BJ (cell line): ENCODE data around the gene ST6GALNAC4. TPM values are rescaled to one million over a fixed set of nuclear protein-coding genes. Genes with fewer than 3 reads are reported as not detected.

Source experiments
- CTCF ChIA-PET: fragments of 350-600 bp; formaldehyde crosslinking; extraction: SDS; loops from one replicate; lab custom pipeline; 2021; ENCODE audit warnings: antibody characterized with exemption, inconsistent platforms; lab: Yijun Ruan, JAX
- POLR2A ChIA-PET: fragments of 300-600 bp; sonication (Branson Sonifier 250); formaldehyde crosslinking; extraction: SDS; loops from one replicate; lab custom pipeline; 2021; ENCODE audit warnings: antibody characterized with exemption; lab: Charles Lee
- DNase-seq: peaks from one replicate; pipeline ENCODE4 v3.0.0-alpha.2; 2011; ENCODE audit warnings: low read depth
- H3K27me3 ChIP-seq: 2 replicates; pipeline ENCODE4 v1.6.0; 2011; ENCODE audit warnings: low read length; ENCODE audit not compliant: control insufficient read depth, insufficient read depth
- H3K36me3 ChIP-seq: 2 replicates; pipeline ENCODE4 v1.5.1; 2011; ENCODE audit warnings: low read length; ENCODE audit not compliant: control insufficient read depth, insufficient read depth
- H3K4me3 ChIP-seq: 2 replicates; pipeline ENCODE4 v1.5.1; 2011; ENCODE audit warnings: low read depth, mild to moderate bottlenecking, control low read depth, low read length
- polyA plus RNA-seq: library from polyadenylated mRNA; depleted of rRNA; stranded (reverse); fragments of >200 nt; gene quantifications from 2 replicates; pipeline ENCODE4 v1.2.3, GENCODE V29; 2011
- TF ChIP-seq, protein P1 (sequence below): IDR thresholded peaks from 2 replicates; pipeline ENCODE4 v1.5.1; 2011; ENCODE audit warnings: low read depth, mild to moderate bottlenecking, control low read depth, inconsistent platforms, low read length, moderate library complexity; ENCODE audit not compliant: insufficient read depth

Gene ST6GALNAC4
- polyA plus RNA-seq, 1 experiment, result 35.5 TPM

DNA sequence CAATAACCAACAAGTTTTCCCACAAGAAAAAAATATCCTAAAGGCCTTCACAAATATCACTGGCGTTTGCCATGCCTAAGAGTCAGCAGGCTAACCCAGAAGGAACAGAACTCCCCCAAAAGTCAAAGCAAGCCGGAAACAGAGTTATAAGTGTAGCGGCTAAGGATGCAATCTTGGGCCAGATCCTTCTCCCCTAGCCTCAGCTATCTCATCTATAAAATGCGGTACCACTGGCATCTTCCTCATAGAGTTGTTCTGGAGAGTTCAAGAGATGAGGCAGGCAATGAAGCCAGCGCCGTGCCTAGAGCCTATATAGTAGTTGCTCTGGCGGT, 20.2 kb upstream of the ST6GALNAC4 start:
- ChIA-PET CTCF (interaction anchor here (0.7 to 1.5 kb wide), 2 partner anchors 99 to 180 kb away, joined by 3 to 5 read pairs; no protein-coding TSS in a partner anchor), POLR2A (no interaction called here)
- H3K36me3 ChIP-seq, result peaks cover 9% of the 10 kb centered on the region
- DNase-seq, result no peak
- TF ChIP-seq, protein P1, sequence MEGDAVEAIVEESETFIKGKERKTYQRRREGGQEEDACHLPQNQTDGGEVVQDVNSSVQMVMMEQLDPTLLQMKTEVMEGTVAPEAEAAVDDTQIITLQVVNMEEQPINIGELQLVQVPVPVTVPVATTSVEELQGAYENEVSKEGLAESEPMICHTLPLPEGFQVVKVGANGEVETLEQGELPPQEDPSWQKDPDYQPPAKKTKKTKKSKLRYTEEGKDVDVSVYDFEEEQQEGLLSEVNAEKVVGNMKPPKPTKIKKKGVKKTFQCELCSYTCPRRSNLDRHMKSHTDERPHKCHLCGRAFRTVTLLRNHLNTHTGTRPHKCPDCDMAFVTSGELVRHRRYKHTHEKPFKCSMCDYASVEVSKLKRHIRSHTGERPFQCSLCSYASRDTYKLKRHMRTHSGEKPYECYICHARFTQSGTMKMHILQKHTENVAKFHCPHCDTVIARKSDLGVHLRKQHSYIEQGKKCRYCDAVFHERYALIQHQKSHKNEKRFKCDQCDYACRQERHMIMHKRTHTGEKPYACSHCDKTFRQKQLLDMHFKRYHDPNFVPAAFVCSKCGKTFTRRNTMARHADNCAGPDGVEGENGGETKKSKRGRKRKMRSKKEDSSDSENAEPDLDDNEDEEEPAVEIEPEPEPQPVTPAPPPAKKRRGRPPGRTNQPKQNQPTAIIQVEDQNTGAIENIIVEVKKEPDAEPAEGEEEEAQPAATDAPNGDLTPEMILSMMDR, result no peak
- H3K27me3 ChIP-seq, result no peaks in the 10 kb centered on the region
- H3K4me3 ChIP-seq, result peak overlapping the region; percentile 64

DNA sequence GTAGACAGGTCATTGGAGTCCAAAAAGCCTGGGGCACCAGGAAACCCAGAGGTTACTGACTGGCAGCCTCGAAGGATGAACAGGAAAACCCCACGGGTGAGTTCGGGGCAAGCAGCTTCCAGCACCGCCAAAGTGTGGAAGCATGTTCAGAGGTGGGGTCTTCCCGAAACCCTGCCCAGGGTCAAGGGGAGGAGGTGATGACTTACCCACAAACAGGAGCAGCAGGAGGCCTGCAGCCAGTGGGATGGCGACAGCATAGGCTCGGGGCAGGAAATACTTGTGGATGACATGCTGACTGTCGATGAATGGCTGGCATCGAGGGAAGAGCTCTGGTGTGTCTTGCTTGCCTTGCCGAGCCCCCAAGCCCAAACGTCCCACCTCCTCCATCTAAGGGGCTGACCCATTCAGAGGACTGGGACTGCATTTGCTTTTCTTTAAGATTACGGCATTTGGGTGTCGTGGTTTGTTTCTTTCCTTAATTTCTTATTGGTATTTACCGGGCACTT, 19.6 kb upstream of the ST6GALNAC4 start:
- POLR2A ChIA-PET, result no interaction called here
- no peak for DNase-seq
- Histone ChIP-seq H3K36me3 (peaks cover 7% of the 10 kb centered on the region), H3K27me3 (no peaks in the 10 kb centered on the region), H3K4me3 (peak overlapping the region; percentile 64; the same call in 1 of the 2 replicates)
- CTCF ChIA-PET, result interaction anchor here (1.5 kb wide), 1 partner anchor 181 kb away, joined by 5 read pairs; no protein-coding TSS in a partner anchor
- TF ChIP-seq, protein P1, result no peak

DNA sequence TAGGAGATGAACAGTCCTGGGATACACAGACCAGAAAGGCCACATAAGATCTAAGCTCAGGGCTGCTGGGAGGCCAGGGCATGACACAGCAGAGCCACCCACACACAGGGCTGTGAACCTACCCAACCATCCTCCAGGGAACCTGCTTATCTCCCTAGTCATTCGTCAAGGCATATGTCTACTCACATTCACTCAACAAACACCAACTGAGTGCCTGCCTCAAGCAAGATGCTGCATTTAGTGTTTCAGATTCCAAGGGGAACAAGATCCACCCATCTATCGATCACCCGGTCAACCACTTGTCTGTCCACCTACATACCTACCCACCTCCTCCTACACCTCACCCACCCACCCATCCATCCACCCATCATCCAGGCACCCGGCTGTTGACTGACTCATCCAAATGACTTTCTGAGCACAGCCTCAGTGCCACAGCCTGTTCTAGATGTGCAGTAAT, 19.0 kb upstream of the ST6GALNAC4 start:
- no peak for DNase-seq
- ChIA-PET CTCF (interaction anchor here (1.5 to 3.8 kb wide), 2 partner anchors 8 to 182 kb away, joined by 5 to 15 read pairs; no protein-coding TSS in a partner anchor), POLR2A (no interaction called here)
- H3K36me3 ChIP-seq, result peaks cover 4% of the 10 kb centered on the region
- no peak overlapping the region for H3K4me3 ChIP-seq
- TF ChIP-seq, protein P1, result no peak
- H3K27me3 ChIP-seq, result no peaks in the 10 kb centered on the region

DNA sequence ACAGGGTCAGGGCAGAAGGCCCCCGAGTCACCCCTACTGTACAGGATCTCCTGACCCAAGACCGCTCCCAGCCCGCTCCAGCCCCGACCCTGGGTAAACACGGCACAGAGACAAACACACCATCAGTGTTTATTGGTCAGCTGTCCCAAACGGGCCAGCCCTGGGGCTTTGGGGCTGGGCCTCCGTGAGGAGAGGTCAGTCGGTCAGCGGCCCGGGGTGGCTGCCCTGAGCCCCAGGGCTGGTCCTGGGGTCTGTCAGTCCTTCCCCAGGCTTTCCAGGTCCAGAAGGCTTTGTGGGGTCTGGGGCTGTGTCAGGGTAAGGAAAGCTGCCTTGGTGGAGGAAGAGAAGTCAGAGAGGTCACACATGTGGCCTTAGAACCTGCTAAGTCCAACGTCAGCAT, 18.1 kb upstream of the ST6GALNAC4 start:
- POLR2A ChIA-PET, result no interaction called here
- TF ChIP-seq, protein P1, result no peak
- CTCF ChIA-PET, result interaction anchor here (1.4 to 3.8 kb wide), 3 partner anchors 8 to 183 kb away, joined by 3 to 15 read pairs (median 5); no protein-coding TSS in a partner anchor
- peaks cover 4% of the 10 kb centered on the region for H3K36me3 ChIP-seq
- H3K4me3 ChIP-seq, result no peak overlapping the region
- no peak for DNase-seq
- no peaks in the 10 kb centered on the region for H3K27me3 ChIP-seq

DNA sequence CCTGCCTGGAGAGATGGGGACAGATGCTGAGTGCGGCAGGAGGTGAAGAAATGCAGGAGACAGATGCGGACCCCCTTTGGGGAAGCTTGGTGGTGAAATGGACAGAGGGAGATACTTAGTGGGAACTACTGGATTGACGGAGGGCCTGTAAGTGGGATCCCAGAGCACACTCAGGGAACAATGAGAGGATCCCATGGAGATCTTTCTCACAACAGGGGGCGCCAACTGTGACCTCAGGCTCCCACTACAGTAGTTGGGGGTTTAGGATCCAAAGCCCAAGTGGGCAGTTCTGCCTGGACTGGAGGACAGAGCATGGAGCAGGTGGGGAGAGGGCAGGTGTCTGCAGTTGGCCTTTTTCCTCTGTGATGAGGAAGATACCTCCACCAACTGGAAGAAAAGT, 17.4 kb upstream of the ST6GALNAC4 start:
- Histone ChIP-seq H3K36me3 (peaks cover 4% of the 10 kb centered on the region), H3K27me3 (no peaks in the 10 kb centered on the region), H3K4me3 (no peak overlapping the region)
- ChIA-PET POLR2A (no interaction called here), CTCF (interaction anchor here (1.4 to 3.8 kb wide), 2 partner anchors 8 to 10 kb away, joined by 3 to 15 read pairs; no protein-coding TSS in a partner anchor)
- TF ChIP-seq, protein P1, result no peak
- DNase-seq, result no peak
